ENCODE measurements around the gene FREY1. TPM values are rescaled to one million over a fixed set of nuclear protein-coding genes. Genes with fewer than 3 reads are reported as not detected.

The FREY1 gene
- total and polyA plus RNA-seq, 2 experiments from 2014 or later, result 2.1 TPM; not detected in 1

DNA sequence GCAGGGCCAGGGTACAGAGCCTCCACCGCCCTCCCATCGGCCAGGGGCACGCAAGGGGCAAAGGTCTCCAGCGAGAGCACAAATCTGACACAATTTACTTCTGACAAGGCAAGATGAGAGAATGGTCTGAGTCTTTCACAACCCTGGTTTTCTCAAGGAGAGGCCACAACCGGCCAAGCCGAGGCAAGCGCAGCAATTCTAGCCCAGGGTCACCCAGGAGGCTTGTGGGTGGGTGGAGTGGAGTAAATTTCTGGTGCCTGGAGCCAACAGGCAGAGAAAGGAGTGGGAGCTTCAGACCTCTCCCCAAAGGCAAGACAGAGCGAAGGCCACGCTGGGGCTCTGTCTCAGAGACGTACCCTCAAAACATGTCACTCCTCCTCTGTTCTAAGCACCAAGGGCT, 24.7 kb upstream of the FREY1 start:
- Histone ChIP-seq H3K27me3 (no peaks in the 10 kb centered on the region), H3K36me3 (peaks cover 39% of the 10 kb centered on the region), H3K9me3 (ENCODE audit: low read depth) (no peaks in the 10 kb centered on the region), H3K4me1 (ENCODE audit: low read depth) (peaks cover 11% of the 10 kb centered on the region), H3K27ac (peak overlapping the region; percentile 39), H3K4me3 (no peak overlapping the region)
- TF ChIP-seq, protein P1, sequence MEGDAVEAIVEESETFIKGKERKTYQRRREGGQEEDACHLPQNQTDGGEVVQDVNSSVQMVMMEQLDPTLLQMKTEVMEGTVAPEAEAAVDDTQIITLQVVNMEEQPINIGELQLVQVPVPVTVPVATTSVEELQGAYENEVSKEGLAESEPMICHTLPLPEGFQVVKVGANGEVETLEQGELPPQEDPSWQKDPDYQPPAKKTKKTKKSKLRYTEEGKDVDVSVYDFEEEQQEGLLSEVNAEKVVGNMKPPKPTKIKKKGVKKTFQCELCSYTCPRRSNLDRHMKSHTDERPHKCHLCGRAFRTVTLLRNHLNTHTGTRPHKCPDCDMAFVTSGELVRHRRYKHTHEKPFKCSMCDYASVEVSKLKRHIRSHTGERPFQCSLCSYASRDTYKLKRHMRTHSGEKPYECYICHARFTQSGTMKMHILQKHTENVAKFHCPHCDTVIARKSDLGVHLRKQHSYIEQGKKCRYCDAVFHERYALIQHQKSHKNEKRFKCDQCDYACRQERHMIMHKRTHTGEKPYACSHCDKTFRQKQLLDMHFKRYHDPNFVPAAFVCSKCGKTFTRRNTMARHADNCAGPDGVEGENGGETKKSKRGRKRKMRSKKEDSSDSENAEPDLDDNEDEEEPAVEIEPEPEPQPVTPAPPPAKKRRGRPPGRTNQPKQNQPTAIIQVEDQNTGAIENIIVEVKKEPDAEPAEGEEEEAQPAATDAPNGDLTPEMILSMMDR (IDR thresholded peaks at IDR 0.05; ENCODE audit: low read depth, low read length), result no peak
- no peak for DNase-seq (ENCODE audit: low read depth in 1 of 2, low spot score in 1 of 2)

DNA sequence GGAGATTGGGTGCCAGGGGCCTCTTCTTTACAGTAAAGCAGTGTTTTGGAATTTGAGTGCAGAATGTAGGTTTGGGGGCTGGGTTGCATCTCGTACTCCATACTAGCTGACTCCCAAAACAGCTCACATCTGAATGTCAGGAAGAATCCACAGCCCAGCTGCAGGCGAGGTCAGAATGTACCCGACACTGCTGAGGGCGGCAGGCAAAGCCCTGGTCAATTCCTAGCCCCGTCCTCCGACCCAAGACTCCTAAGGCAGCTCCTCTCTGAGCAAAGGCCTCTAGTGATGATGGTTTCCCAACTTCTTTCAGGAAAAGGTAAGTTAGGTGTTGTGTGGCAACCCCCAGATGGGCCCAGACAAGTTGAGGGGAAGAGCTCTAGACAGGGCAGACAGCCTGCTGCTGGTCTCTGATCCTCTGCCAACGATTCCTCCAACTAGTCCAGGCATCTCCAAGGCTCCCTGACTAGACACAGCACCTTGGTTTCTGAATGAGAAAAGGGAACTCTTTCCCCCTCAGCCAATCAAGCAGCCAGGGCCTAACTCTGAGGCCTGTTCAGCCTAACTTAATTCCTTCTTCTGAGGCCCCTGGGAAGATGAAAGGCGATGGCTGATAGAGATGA, 24.0 kb upstream of the FREY1 start:
- H3K4me3 ChIP-seq, result no peak overlapping the region
- H3K36me3 ChIP-seq, result peaks cover 37% of the 10 kb centered on the region
- peak overlapping the region; percentile 39 for H3K27ac ChIP-seq
- TF ChIP-seq, protein P1 (IDR thresholded peaks at IDR 0.05; ENCODE audit: low read depth, low read length), result no peak
- no peaks in the 10 kb centered on the region for H3K27me3 ChIP-seq
- H3K4me1 ChIP-seq (ENCODE audit: low read depth), result peaks cover 11% of the 10 kb centered on the region
- H3K9me3 ChIP-seq (ENCODE audit: low read depth), result no peaks in the 10 kb centered on the region
- DNase-seq (ENCODE audit: low read depth in 1 of 2, low spot score in 1 of 2), result no peak

DNA sequence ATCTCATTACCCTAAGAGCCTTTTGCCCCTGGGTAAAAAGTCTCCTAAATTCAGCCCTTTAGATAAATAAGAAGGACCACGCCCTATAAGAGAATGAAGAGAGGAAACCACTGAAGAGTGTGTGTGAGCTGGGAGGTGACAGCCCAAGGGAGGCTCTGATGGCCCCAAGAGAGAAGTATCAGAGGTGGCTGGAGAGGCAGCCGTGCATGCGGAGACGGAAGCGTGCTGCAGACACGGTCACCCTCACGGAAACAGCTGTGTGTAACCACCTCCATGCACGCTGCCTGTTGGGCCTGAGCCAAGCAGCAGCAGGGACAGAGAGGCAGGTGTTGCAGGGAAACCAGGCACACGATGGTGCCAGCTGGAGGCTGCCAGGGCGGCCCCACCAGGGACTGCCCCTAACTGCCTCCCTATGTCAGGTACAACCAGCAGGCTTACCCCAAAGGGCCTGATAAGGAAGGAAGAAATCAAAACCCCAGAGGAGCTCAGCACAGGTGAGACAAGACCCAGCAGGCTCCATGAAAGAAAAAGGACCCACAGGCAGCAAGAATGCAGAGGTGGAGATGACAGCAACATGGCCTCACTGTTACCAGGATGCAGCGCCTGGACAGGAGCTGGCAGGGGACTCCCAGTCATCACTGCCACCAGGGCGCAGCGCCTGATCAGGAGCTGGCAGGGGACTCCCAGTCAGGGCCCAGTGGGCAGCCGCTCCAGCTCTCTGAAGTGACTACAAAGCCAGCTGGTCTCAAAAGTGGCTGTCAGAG, 23.1 kb upstream of the FREY1 start:
- Histone ChIP-seq H3K27ac (no peak overlapping the region), H3K9me3 (ENCODE audit: low read depth) (no peaks in the 10 kb centered on the region), H3K27me3 (no peaks in the 10 kb centered on the region), H3K4me3 (no peak overlapping the region), H3K4me1 (ENCODE audit: low read depth) (peaks cover 11% of the 10 kb centered on the region), H3K36me3 (peaks cover 29% of the 10 kb centered on the region)
- no peak for DNase-seq (ENCODE audit: low read depth in 1 of 2, low spot score in 1 of 2)
- TF ChIP-seq, protein P1 (IDR thresholded peaks at IDR 0.05; ENCODE audit: low read depth, low read length), result no peak

DNA sequence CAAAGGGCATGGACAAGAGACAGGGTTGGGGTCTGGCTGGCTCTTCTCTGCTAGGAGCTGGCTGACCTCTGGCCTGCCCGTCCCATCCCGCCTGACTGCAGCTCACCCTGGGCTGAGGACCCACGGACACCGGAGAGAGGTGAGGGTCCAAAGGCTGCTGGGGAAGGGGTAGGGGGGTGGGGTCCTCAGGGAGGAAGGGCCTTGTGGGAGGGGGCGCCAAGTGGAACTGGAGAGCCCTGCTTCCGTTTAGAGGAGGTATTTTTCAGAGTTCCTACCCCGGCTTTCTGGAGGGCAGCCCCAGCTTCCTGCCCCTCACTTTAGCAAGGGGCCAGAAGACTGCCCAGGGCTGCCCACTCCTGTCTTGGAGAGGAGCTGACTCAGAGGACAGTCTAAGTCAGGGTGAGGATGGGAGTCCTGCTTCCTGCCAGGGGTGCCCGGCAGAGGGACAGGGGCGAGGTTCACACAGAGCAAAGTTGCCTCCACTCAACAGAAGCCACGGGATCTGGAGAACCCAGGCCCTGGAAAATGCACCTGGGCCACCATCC, 22.5 kb upstream of the FREY1 start:
- no peak overlapping the region for H3K4me3 ChIP-seq
- peaks cover 6% of the 10 kb centered on the region for H3K27me3 ChIP-seq
- DNase-seq (ENCODE audit: low read depth in 1 of 2, low spot score in 1 of 2), result no peak
- TF ChIP-seq, protein P1 (IDR thresholded peaks at IDR 0.05; ENCODE audit: low read depth, low read length), result no peak
- H3K36me3 ChIP-seq, result peaks cover 23% of the 10 kb centered on the region
- no peaks in the 10 kb centered on the region for H3K9me3 ChIP-seq (ENCODE audit: low read depth)
- H3K27ac ChIP-seq, result no peak overlapping the region
- peaks cover 6% of the 10 kb centered on the region for H3K4me1 ChIP-seq (ENCODE audit: low read depth)

DNA sequence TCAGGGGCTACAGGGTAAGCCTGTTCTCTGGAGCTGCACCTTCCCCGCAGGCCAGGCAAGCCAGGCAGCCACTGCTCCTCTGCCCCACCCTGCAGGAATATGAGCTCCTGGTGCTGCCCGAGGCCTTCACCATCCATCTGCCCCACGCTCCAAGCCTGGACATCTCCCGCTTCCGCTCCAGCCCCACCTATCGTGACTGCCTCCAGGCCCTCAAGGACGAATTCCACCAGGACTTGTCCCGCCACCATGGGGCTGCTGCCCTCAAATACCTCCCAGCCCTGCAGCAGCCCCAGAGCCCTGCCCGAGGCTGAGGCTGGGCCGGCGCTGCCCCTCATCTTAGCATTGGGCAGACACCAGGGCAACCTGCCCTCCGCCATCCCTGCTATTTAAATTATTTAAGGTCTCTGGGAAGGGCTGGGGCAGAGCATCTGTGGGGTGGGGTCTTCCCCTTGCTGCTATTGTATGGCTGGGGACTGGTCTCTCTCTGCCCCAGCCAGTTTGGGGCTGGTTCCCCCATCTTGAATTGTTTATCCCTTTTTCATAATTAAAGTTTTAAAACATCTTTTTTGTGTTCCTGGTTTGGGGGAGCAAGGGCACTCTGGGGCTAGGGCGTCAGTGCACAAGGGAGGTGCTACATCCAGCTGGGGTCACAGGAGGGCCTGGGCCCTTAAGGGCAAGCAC, 21.6 kb upstream of the FREY1 start:
- H3K27ac ChIP-seq, result no peak overlapping the region
- H3K27me3 ChIP-seq, result peaks cover 14% of the 10 kb centered on the region
- H3K36me3 ChIP-seq, result peaks cover 17% of the 10 kb centered on the region
- H3K4me1 ChIP-seq (ENCODE audit: low read depth), result no peaks in the 10 kb centered on the region
- H3K4me3 ChIP-seq, result no peak overlapping the region
- DNase-seq (ENCODE audit: low read depth in 1 of 2, low spot score in 1 of 2), result no peak
- no peaks in the 10 kb centered on the region for H3K9me3 ChIP-seq (ENCODE audit: low read depth)
- TF ChIP-seq, protein P1 (IDR thresholded peaks at IDR 0.05; ENCODE audit: low read depth, low read length), result no peak
